Neural cell (in vitro differentiated cells): ENCODE measurements around the gene SORCS1. TPM values are rescaled to one million over a fixed set of nuclear protein-coding genes. Genes with fewer than 3 reads are reported as not detected.
A peak's percentile ranks its signal among the peaks of the same experiment; 100 is the strongest.

ENCODE experiments used
- H2AFZ ChIP-seq: fragments of 200-600, 300-800 bp; sonication (generic), shearing (Covaris generic); 2 replicates; pipeline ENCODE4 v1.6.0; 2014; ENCODE audit warnings: low read depth, mild to moderate bottlenecking, antibody characterized with exemption, low read length, moderate library complexity
- H3F3A ChIP-seq: fragments of 200-600 bp; shearing (Covaris generic); 2 replicates; pipeline ENCODE4 v1.6.1; 2016; ENCODE audit warnings: mild to moderate bottlenecking, moderate library complexity, mixed read lengths, antibody characterized with exemption, low read length; ENCODE audit not compliant: insufficient read depth, poor library complexity, severe bottlenecking
- H3K27ac ChIP-seq: fragments of 200-600, 300-800 bp; sonication (generic), shearing (Covaris generic); 2 replicates; pipeline ENCODE4 v1.5.1; 2014; ENCODE audit warnings: mild to moderate bottlenecking, low read length, moderate library complexity
- H3K27me3 ChIP-seq: fragments of 300-800, 200-600 bp; sonication (generic), shearing (Covaris generic); 2 replicates; pipeline ENCODE4 v1.6.0; 2014; ENCODE audit warnings: mild to moderate bottlenecking, low read depth, low read length, moderate library complexity; ENCODE audit not compliant: insufficient read depth
- H3K36me3 ChIP-seq: fragments of 300-800, 200-600 bp; sonication (generic), shearing (Covaris generic); 2 replicates; pipeline ENCODE4 v1.5.1; 2014; ENCODE audit warnings: mild to moderate bottlenecking, antibody characterized with exemption, low read length, moderate library complexity; ENCODE audit not compliant: insufficient read depth
- H3K4me2 ChIP-seq: fragments of 300-800, 200-600 bp; sonication (generic), shearing (Covaris generic); 2 replicates; pipeline ENCODE4 v1.6.0; 2014; ENCODE audit warnings: mild to moderate bottlenecking, low read length
- H3K4me3 ChIP-seq: fragments of 300-800, 200-600 bp; sonication (generic), shearing (Covaris generic); 2 replicates; pipeline ENCODE4 v1.5.1; 2014; ENCODE audit warnings: mild to moderate bottlenecking, low read length, moderate library complexity
- H3K79me2 ChIP-seq: fragments of 200-600 bp; shearing (Covaris generic); replicated peaks from 2 replicates; pipeline ENCODE4 v1.6.0; 2014; ENCODE audit warnings: mild to moderate bottlenecking, low read length, moderate library complexity; ENCODE audit not compliant: insufficient read depth
- H3K9ac ChIP-seq: fragments of 300-800, 200-600 bp; sonication (generic), shearing (Covaris generic); 2 replicates; pipeline ENCODE4 v1.6.1; 2016; ENCODE audit warnings: mild to moderate bottlenecking, low read length, mixed read lengths
- H3K9me2 ChIP-seq: fragments of 200-600 bp; shearing (Covaris generic); 2 replicates; pipeline ENCODE4 v1.6.1; 2016; ENCODE audit warnings: mild to moderate bottlenecking, low read length, mixed read lengths; ENCODE audit not compliant: insufficient read depth
- H3K9me3 ChIP-seq: fragments of 200-600, 300-800 bp; sonication (generic), shearing (Covaris generic); 2 replicates; pipeline ENCODE4 v1.6.1; 2016; ENCODE audit warnings: mild to moderate bottlenecking, mixed run types, low read length, moderate library complexity, mixed read lengths
- H4K20me1 ChIP-seq: fragments of 200-600 bp; shearing (Covaris generic); 2 replicates; pipeline ENCODE4 v1.6.1; 2016; ENCODE audit warnings: mild to moderate bottlenecking, mixed run types; ENCODE audit not compliant: insufficient read depth
- CTCF ChIP-seq: fragments of 450-650 bp; IDR thresholded peaks from 2 replicates; pipeline ENCODE4 v1.5.1; 2014; ENCODE audit warnings: antibody characterized with exemption, mild to moderate bottlenecking, moderate library complexity; ENCODE audit not compliant: poor library complexity, severe bottlenecking
- EP300 ChIP-seq: fragments of 450-650 bp; conservative IDR thresholded peaks from 2 replicates; pipeline ENCODE4 v1.6.1; 2014; ENCODE audit warnings: antibody characterized with exemption, mild to moderate bottlenecking, moderate library complexity; ENCODE audit not compliant: poor library complexity, severe bottlenecking
- EZH2 ChIP-seq: fragments of 200-600, 300-800 bp; shearing (Covaris generic), sonication (generic); IDR thresholded peaks from 2 replicates; pipeline ENCODE4 v1.6.1; 2014; ENCODE audit warnings: antibody characterized with exemption, low read length, borderline replicate concordance, mild to moderate bottlenecking; ENCODE audit not compliant: insufficient read depth, poor library complexity, severe bottlenecking
- MXI1 ChIP-seq: fragments of 450-650 bp; conservative IDR thresholded peaks from 2 replicates; pipeline ENCODE4 v1.6.1; 2014; ENCODE audit warnings: antibody characterized with exemption, mild to moderate bottlenecking; ENCODE audit not compliant: poor library complexity, severe bottlenecking
- POLR2AphosphoS5 ChIP-seq: IDR thresholded peaks from 2 replicates; pipeline ENCODE4 v1.6.1; 2012
- RAD21 ChIP-seq: fragments of 450-650 bp; conservative IDR thresholded peaks from 2 replicates; pipeline ENCODE4 v1.6.1; 2014; ENCODE audit warnings: antibody characterized with exemption, mild to moderate bottlenecking, moderate library complexity
- REST ChIP-seq: IDR thresholded peaks from 2 replicates; pipeline ENCODE4 v1.6.1; 2012; ENCODE audit warnings: borderline replicate concordance
- SMC3 ChIP-seq: fragments of 450-650 bp; conservative IDR thresholded peaks from 2 replicates; pipeline ENCODE4 v1.6.1; 2014; ENCODE audit warnings: antibody characterized with exemption, mild to moderate bottlenecking, moderate library complexity; ENCODE audit not compliant: poor library complexity
- TAF1 ChIP-seq: IDR thresholded peaks from 2 replicates; pipeline ENCODE4 v1.6.1; 2012; ENCODE audit warnings: low read depth
- polyA plus RNA-seq: library from polyadenylated mRNA; depleted of rRNA; stranded (reverse); fragments of >200 nt; gene quantifications from 2 replicates; pipeline ENCODE4 v1.2.3, GENCODE V29; 2014

SORCS1 gene
- polyA plus RNA-seq, 1 donor from 2014 or later: 27.0 TPM

- Histone ChIP-seq H3K4me3 (peak overlapping the region; percentile 84), H3K4me2 (no peak overlapping the region), H3K36me3 (no peaks in the 10 kb centered on the region), H3K27me3 (peaks cover 10% of the 10 kb centered on the region), H3K27ac (no peak overlapping the region), H3K9me2 (no peaks in the 10 kb centered on the region), H3K9me3 (no peaks in the 10 kb centered on the region), H3K9ac (no peak overlapping the region), H4K20me1 (no peaks in the 10 kb centered on the region), H2AFZ (no peak overlapping the region), H3K79me2 (peaks cover 37% of the 10 kb centered on the region), H3F3A (peaks cover 8% of the 10 kb centered on the region)
- TF ChIP-seq MXI1 (no peak), EP300 (no peak), CTCF (no peak), EZH2 (no peak), TAF1 (no peak), RAD21 (no peak), SMC3 (no peak), POLR2AphosphoS5 (no peak), REST (no peak)
Observed at GRCh38 chr10:107159871-107160270, 4.6 kb downstream of the SORCS1 start.

DNA sequence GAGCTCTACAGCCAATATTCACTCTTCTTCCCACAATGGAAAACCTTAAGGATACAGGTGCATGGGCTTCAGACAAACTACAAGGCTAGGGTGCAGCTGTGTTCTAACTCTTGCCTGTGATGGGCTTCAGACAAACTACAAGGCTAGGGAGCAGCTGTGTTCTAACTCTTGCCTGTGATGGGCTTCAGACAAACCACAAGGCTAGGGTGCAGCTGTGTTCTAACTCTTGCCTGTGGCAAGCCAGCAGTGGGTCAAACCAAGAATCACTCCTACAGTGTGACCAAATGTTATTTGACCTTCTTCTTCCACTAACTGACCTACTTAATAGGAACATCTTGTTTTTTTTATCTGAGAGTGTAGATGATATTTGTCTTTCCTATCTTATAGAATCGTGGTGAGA is 7.4 kb downstream of the SORCS1 start:
- H3K27me3 ChIP-seq: no peaks in the 10 kb centered on the region
- TF ChIP-seq SMC3: no peak
- no peak overlapping the region for H3K27ac ChIP-seq
- H3K9ac ChIP-seq: no peak overlapping the region
- no peaks in the 10 kb centered on the region for H3K9me2 ChIP-seq
- no peak overlapping the region for H3K4me3 ChIP-seq
- no peak overlapping the region for H2AFZ ChIP-seq
- H3K4me2 ChIP-seq: no peak overlapping the region
- no peaks in the 10 kb centered on the region for H3K9me3 ChIP-seq
- H3K79me2 ChIP-seq: peaks cover 41% of the 10 kb centered on the region
- no peaks in the 10 kb centered on the region for H3K36me3 ChIP-seq
- H4K20me1 ChIP-seq: no peaks in the 10 kb centered on the region
- no peaks in the 10 kb centered on the region for H3F3A ChIP-seq

- Histone ChIP-seq H3K9me2 (no peaks in the 10 kb centered on the region), H3F3A (no peaks in the 10 kb centered on the region), H3K4me3 (no peak overlapping the region), H3K9me3 (no peaks in the 10 kb centered on the region), H3K36me3 (no peaks in the 10 kb centered on the region), H3K27me3 (no peaks in the 10 kb centered on the region), H3K27ac (no peak overlapping the region), H2AFZ (no peak overlapping the region), H3K9ac (no peak overlapping the region), H3K4me2 (no peak overlapping the region), H3K79me2 (peaks cover 4% of the 10 kb centered on the region), H4K20me1 (no peaks in the 10 kb centered on the region)
- TF ChIP-seq POLR2AphosphoS5 (no peak), CTCF (no peak), EZH2 (no peak), MXI1 (no peak), REST (no peak), SMC3 (no peak), RAD21 (no peak), TAF1 (no peak), EP300 (no peak)
Observed at GRCh38 chr10:107152087-107152486, 12.4 kb downstream of the SORCS1 start.
